GM12878 (cell line): ENCODE measurements around the gene MCC. TPM values are rescaled to one million over a fixed set of nuclear protein-coding genes. Genes with fewer than 3 reads are reported as not detected.

ENCODE experiments used
- ATAC-seq: fragments of 200-7000 bp; cut with Tn5 transposase; 3 replicates; pipeline ENCODE4 v1.9.1; 2020; ENCODE audit warnings: mild to moderate bottlenecking, moderate library complexity
- BruUV-seq: library from RNA; stranded (reverse); fragments of 400-500 nt; replicated peaks from 2 replicates; lab custom pipeline; 2021; lab: Mats Ljungman, UMichigan
- CTCF ChIA-PET: fragments of 300-600 bp; sonication (Branson Sonifier 250); formaldehyde crosslinking; extraction: SDS; loops from one replicate; lab custom pipeline; 2021; ENCODE audit warnings: inconsistent platforms; lab: Yijun Ruan, JAX
- POLR2A ChIA-PET: fragments of 350-600 bp; formaldehyde crosslinking; extraction: SDS; loops from one replicate; lab custom pipeline; 2021; ENCODE audit warnings: inconsistent platforms; lab: Charles Lee
- RAD21 ChIA-PET: fragments of 300-600 bp; sonication (Branson Sonifier 250); formaldehyde crosslinking; loops from one replicate; lab custom pipeline; 2023; ENCODE audit warnings: antibody characterized with exemption; ENCODE audit not compliant: unreplicated experiment; lab: Charles Lee
- SMC1A ChIA-PET: fragments of 300-600 bp; sonication (Branson Sonifier 250); formaldehyde crosslinking; loops from one replicate; lab custom pipeline; 2023; ENCODE audit not compliant: unreplicated experiment, uncharacterized antibody; lab: Charles Lee
- DNase-seq: peaks from one replicate; pipeline ENCODE4 v3.0.0-alpha.2; 2011; ENCODE audit warnings: low read depth, low spot score
- FAIRE-seq: peaks from 3 replicates; lab custom pipeline; 2011; peaks lifted over from hg19 to GRCh38; lab: Jason Lieb, UNC
- H2AFZ ChIP-seq: 2 replicates; pipeline ENCODE4 v1.6.0; 2011; ENCODE audit warnings: low read depth, low read length, control low read depth; ENCODE audit not compliant: control insufficient read depth
- H3K27ac ChIP-seq: 2 replicates; pipeline ENCODE4 v1.5.1; 2011; ENCODE audit warnings: control low read depth; ENCODE audit not compliant: control insufficient read depth, insufficient read depth
- H3K27me3 ChIP-seq, 2 experiments: replicated peaks in 1 of 2; 2 replicates each; pipeline versions ENCODE4 v1.6.0 to v1.6.1; 2011; ENCODE audit warnings: low read length in 1 of 2; ENCODE audit not compliant: control insufficient read depth in 2 of 2, insufficient read depth in 2 of 2
- H3K36me3 ChIP-seq, 2 experiments: 2 replicates each; pipeline ENCODE4 v1.5.1; 2011; ENCODE audit warnings: low read length in 1 of 2; ENCODE audit not compliant: control insufficient read depth in 2 of 2, insufficient read depth in 2 of 2
- H3K4me1 ChIP-seq: 2 replicates; pipeline ENCODE4 v1.6.1; 2011; ENCODE audit warnings: mild to moderate bottlenecking, low read length, moderate library complexity, mixed read lengths; ENCODE audit not compliant: control insufficient read depth, insufficient read depth
- H3K4me2 ChIP-seq: 2 replicates; pipeline ENCODE4 v1.6.0; 2011; ENCODE audit warnings: control low read depth; ENCODE audit not compliant: control insufficient read depth, insufficient read depth
- H3K4me3 ChIP-seq: fragments of 200-600 bp; sonication (generic); 2 replicates; pipeline ENCODE4 v1.5.1; 2016
- H3K79me2 ChIP-seq: 2 replicates; pipeline ENCODE4 v1.6.0; 2011; ENCODE audit warnings: low read length; ENCODE audit not compliant: control insufficient read depth, insufficient read depth
- H3K9ac ChIP-seq: 2 replicates; pipeline ENCODE4 v1.8.0; 2011; ENCODE audit warnings: low read length, control low read depth, mixed read lengths; ENCODE audit not compliant: control insufficient read depth, insufficient read depth
- H3K9me3 ChIP-seq: replicated peaks from 3 replicates; pipeline ENCODE4 v1.5.1; 2011; ENCODE audit warnings: mild to moderate bottlenecking, low read length; ENCODE audit not compliant: control insufficient read depth, insufficient read depth
- H4K20me1 ChIP-seq: 2 replicates; pipeline ENCODE4 v1.6.0; 2011; ENCODE audit not compliant: control insufficient read depth, insufficient read depth
- BHLHE40 ChIP-seq, 2 experiments: fragments of 450-650 bp in 1 of 2; IDR thresholded peaks; 2 replicates each; pipeline ENCODE4 v1.6.1; 2011 to 2017; ENCODE audit warnings: low read depth in 2 of 2, borderline replicate concordance in 1 of 2, improper control_type of control experiment in 1 of 2, low read length in 1 of 2, mild to moderate bottlenecking in 1 of 2
- CBFB ChIP-seq: IDR thresholded peaks from 2 replicates; pipeline ENCODE4 v1.6.1; 2016; ENCODE audit warnings: antibody characterized with exemption, low read depth
- CEBPB ChIP-seq, 2 experiments: fragments of 150-350 bp in 1 of 2; IDR thresholded peaks; 2 replicates each; pipeline ENCODE4 v1.6.1; 2012 to 2014; ENCODE audit warnings: low read depth in 2 of 2, low read length in 2 of 2, borderline replicate concordance in 1 of 2, inconsistent platforms in 1 of 2
- DPF2 ChIP-seq: fragments of 450-650 bp; IDR thresholded peaks from 2 replicates; pipeline ENCODE4 v1.6.1; 2017; ENCODE audit warnings: mild to moderate bottlenecking
- EED ChIP-seq: sonication (generic); IDR thresholded peaks from 2 replicates; pipeline ENCODE4 v1.6.1; 2016; ENCODE audit warnings: antibody characterized with exemption, low read depth
- FOXM1 ChIP-seq: IDR thresholded peaks from 2 replicates; pipeline ENCODE4 v1.6.1; 2012; ENCODE audit warnings: low read depth, mild to moderate bottlenecking, inconsistent platforms, low read length, moderate library complexity
- MXI1 ChIP-seq: fragments of 150-350 bp; IDR thresholded peaks from 2 replicates; pipeline ENCODE4 v1.6.1; 2011; ENCODE audit warnings: low read depth, mild to moderate bottlenecking, inconsistent platforms, low read length, improper control_type of control experiment
- NFYB ChIP-seq: IDR thresholded peaks from 2 replicates; pipeline ENCODE4 v1.6.1; 2011; ENCODE audit warnings: low read depth, mild to moderate bottlenecking, low read length, improper control_type of control experiment, moderate library complexity; ENCODE audit not compliant: insufficient read depth
- POLR2A ChIP-seq: IDR thresholded peaks from 2 replicates; pipeline ENCODE4 v1.6.1; 2011; ENCODE audit warnings: low read depth, mild to moderate bottlenecking, low read length
- POLR2AphosphoS5 ChIP-seq: IDR thresholded peaks from 2 replicates; pipeline ENCODE4 v1.6.1; 2011; ENCODE audit warnings: mild to moderate bottlenecking, low read length, inconsistent platforms
- REST ChIP-seq: IDR thresholded peaks from 2 replicates; pipeline ENCODE4 v1.6.1; 2012; ENCODE audit warnings: mild to moderate bottlenecking, low read depth, low read length
- SUZ12 ChIP-seq: fragments of 200-600 bp; sonication (generic); IDR thresholded peaks from one replicate; pipeline ENCODE4 v1.6.1; 2018; ENCODE audit warnings: antibody characterized with exemption, mild to moderate bottlenecking; ENCODE audit not compliant: unreplicated experiment
- TARDBP ChIP-seq: IDR thresholded peaks from 2 replicates; pipeline ENCODE4 v1.6.1; 2016; ENCODE audit warnings: borderline replicate concordance
- TBL1XR1 ChIP-seq: IDR thresholded peaks from 2 replicates; pipeline ENCODE4 v1.6.1; 2012; ENCODE audit warnings: low read depth, low read length, improper control_type of control experiment
- WRNIP1 ChIP-seq: IDR thresholded peaks from 2 replicates; pipeline ENCODE4 v1.6.1; 2011; ENCODE audit warnings: low read depth, low read length, improper control_type of control experiment, borderline replicate concordance
- WGBS: methylation state at CpG from one replicate; pipeline ENCODE4 v1.1.6; 2016; ENCODE audit warnings: low lambda C conversion rate; ENCODE audit not compliant: insufficient replicate concordance, insufficient coverage; ENCODE audit errors: missing lambda C conversion rate; 5-methylcytosine and 5-hydroxymethylcytosine counted together
- in situ Hi-C: fragments of 300-500 bp; cut with MboI; formaldehyde crosslinking; loops from 9 replicates; pipeline ENCODE4 v1.14.3; 2018; ENCODE audit warnings: mixed read lengths
- intact Hi-C: fragments of 100-400 bp; cut with micrococcal nuclease; formaldehyde crosslinking; loops from one replicate; pipeline ENCODE4 v1.14.2; 2022; ENCODE audit not compliant: unreplicated experiment
- polyA plus RNA-seq, 11 experiments: library from polyadenylated mRNA; depleted of rRNA in 4 of 11; unstranded in 6 of 11; stranded (reverse) in 5 of 11; fragments of >200 nt; fragmentation: Nextera tagmentation in 4 of 11; fragmentation: Illumina TruSeq in 1 of 11; extraction: Ambion mirVana in 4 of 11; extraction: Trizol in 1 of 11; gene quantifications; 1 replicate in 1 of 11; 2 replicates in 10 of 11; pipeline versions ENCODE4 v1.2.1 to v1.2.3, GENCODE V29; 2011 to 2016; ENCODE audit warnings: inconsistent platforms in 2 of 11, missing spikeins in 2 of 11, low read depth in 1 of 11
- total RNA-seq, 4 experiments: library from RNA; depleted of rRNA in 3 of 4; stranded (reverse); fragments of >200 nt in 3 of 4; fragmentation: Illumina TruSeq in 1 of 4; extraction: Trizol in 1 of 4; gene quantifications; 2 replicates each; pipeline versions ENCODE4 v1.2.1 to v1.2.3, GENCODE V29; 2013 to 2021
- TF ChIP-seq, protein P1 (sequence below): IDR thresholded peaks from 2 replicates; pipeline ENCODE4 v1.6.1; 2011; ENCODE audit warnings: borderline replicate concordance, low read depth, mild to moderate bottlenecking, moderate library complexity, low read length; ENCODE audit not compliant: insufficient read depth, poor library complexity, severe bottlenecking
- TF ChIP-seq, protein P2 (sequence below): IDR thresholded peaks from 2 replicates; pipeline ENCODE4 v1.6.1; 2012; ENCODE audit warnings: low read depth, low read length, improper control_type of control experiment

MCC gene
- total and polyA plus RNA-seq, 10 of the 15 experiments (the other 5 are each of a cell fraction or from before 2014, with no cell fraction given) = 0.03 to 0.86 (median 0.16) TPM

GRCh38 chr5:113057557-113057984, 430.7 kb downstream of the MCC start:
- CTCF ChIA-PET = no interaction called here
- FAIRE-seq = no peak
- intact Hi-C loops = no loop called here

More at GRCh38 chr5:113057557-113057984, 430.7 kb downstream of the MCC start:
- TF ChIP-seq SUZ12 (no peak), WRNIP1 (no peak), MXI1 (no peak), CEBPB (IDR thresholded peaks at IDR 0.05; ENCODE audit: borderline replicate concordance in 1 of 2, low read depth in 2 of 2, low read length in 2 of 2) (no peak), REST (no peak), POLR2A (no peak), POLR2AphosphoS5 (no peak), EED (no peak), DPF2 (no peak), FOXM1 (no peak), NFYB (no peak), TBL1XR1 (no peak), BHLHE40 (IDR thresholded peaks at IDR 0.05; ENCODE audit: borderline replicate concordance in 1 of 2, low read depth in 2 of 2, low read length in 1 of 2) (no peak), TARDBP (no peak), CBFB (no peak)
- TF ChIP-seq, protein P1, sequence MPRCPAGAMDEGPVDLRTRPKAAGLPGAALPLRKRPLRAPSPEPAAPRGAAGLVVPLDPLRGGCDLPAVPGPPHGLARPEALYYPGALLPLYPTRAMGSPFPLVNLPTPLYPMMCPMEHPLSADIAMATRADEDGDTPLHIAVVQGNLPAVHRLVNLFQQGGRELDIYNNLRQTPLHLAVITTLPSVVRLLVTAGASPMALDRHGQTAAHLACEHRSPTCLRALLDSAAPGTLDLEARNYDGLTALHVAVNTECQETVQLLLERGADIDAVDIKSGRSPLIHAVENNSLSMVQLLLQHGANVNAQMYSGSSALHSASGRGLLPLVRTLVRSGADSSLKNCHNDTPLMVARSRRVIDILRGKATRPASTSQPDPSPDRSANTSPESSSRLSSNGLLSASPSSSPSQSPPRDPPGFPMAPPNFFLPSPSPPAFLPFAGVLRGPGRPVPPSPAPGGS = no peak
- TF ChIP-seq, protein P2, sequence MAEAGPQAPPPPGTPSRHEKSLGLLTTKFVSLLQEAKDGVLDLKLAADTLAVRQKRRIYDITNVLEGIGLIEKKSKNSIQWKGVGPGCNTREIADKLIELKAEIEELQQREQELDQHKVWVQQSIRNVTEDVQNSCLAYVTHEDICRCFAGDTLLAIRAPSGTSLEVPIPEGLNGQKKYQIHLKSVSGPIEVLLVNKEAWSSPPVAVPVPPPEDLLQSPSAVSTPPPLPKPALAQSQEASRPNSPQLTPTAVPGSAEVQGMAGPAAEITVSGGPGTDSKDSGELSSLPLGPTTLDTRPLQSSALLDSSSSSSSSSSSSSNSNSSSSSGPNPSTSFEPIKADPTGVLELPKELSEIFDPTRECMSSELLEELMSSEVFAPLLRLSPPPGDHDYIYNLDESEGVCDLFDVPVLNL = no peak
- Histone ChIP-seq H2AFZ (no peak overlapping the region), H3K4me1 (peaks cover 3% of the 10 kb centered on the region; the same call in 1 of the 2 replicates), H3K27ac (no peak overlapping the region), H3K4me3 (no peak overlapping the region), H3K36me3 (no peaks in the 10 kb centered on the region), H3K79me2 (no peaks in the 10 kb centered on the region), H3K9ac (no peak overlapping the region), H4K20me1 (no peaks in the 10 kb centered on the region), H3K4me2 (no peak overlapping the region), H3K27me3 (no peaks in the 10 kb centered on the region; a peak in 2 of 4 replicates), H3K9me3 (no peaks in the 10 kb centered on the region)
- DNase-seq = no peak
- SMC1A ChIA-PET = no interaction called here
- no peak for ATAC-seq
- in situ Hi-C loops = no loop called here
- RAD21 ChIA-PET = no interaction called here
- POLR2A ChIA-PET = no interaction called here
- no TSS peak for BruUV-seq
- WGBS = 65% methylated on average over 14 of the region's 14 CpGs
